Aorta (tissue), 5 donors: Measurements from ENCODE around the gene TUT4. TPM values are rescaled to one million over a fixed set of nuclear protein-coding genes. Genes with fewer than 3 reads are reported as not detected.

Experiments used
- ATAC-seq: fragments of 200-7000 bp; cut with Tn5 transposase; one replicate; pipeline ENCODE4 v1.9.1; 2022; ENCODE audit warnings: moderate library complexity; ENCODE audit not compliant: low FRiP score
- DNase-seq, 2 donors: peaks; one replicate each; pipeline ENCODE4 v3.0.0-alpha.2; 2020
- H3K27ac ChIP-seq, 2 donors: one replicate each; pipeline ENCODE4 v1.5.1; 2013; ENCODE audit warnings: low read length in 2 of 2, mild to moderate bottlenecking in 2 of 2, moderate library complexity in 2 of 2, control low read depth in 1 of 2, inconsistent platforms in 1 of 2, low read depth in 1 of 2
- H3K27me3 ChIP-seq, 2 donors: one replicate each; pipeline ENCODE4 v1.6.1; 2013; ENCODE audit warnings: control low read depth in 1 of 2, low read length in 1 of 2, mild to moderate bottlenecking in 1 of 2, moderate library complexity in 1 of 2; ENCODE audit not compliant: insufficient read depth in 2 of 2, control insufficient read depth in 1 of 2
- H3K36me3 ChIP-seq, 2 donors: one replicate each; pipeline ENCODE4 v1.6.1; 2013; ENCODE audit warnings: control low read depth in 1 of 2, low read length in 1 of 2, mild to moderate bottlenecking in 1 of 2; ENCODE audit not compliant: insufficient read depth in 2 of 2, control insufficient read depth in 1 of 2
- H3K4me1 ChIP-seq, 2 donors: one replicate each; pipeline ENCODE4 v1.6.1; 2013; ENCODE audit warnings: low read length in 2 of 2, control low read depth in 1 of 2, mild to moderate bottlenecking in 1 of 2, moderate library complexity in 1 of 2; ENCODE audit not compliant: insufficient read depth in 2 of 2, control insufficient read depth in 1 of 2
- H3K4me3 ChIP-seq, 2 donors: one replicate each; pipeline ENCODE4 v1.5.1; 2013; ENCODE audit warnings: low read length in 2 of 2, control low read depth in 1 of 2, mild to moderate bottlenecking in 1 of 2
- H3K9me3 ChIP-seq: one replicate; pipeline ENCODE4 v1.6.1; 2013; ENCODE audit warnings: mild to moderate bottlenecking, low read length; ENCODE audit not compliant: control insufficient read depth
- WGBS, 2 donors: extraction: QIAGEN DNeasy Blood & Tissue Kit; methylation state at CpG; one replicate each; pipeline ENCODE4 v1.1.7; 2013; 5-methylcytosine and 5-hydroxymethylcytosine counted together
- intact Hi-C, 2 donors: fragments of 100-400 bp; cut with DNase I; formaldehyde crosslinking; loops; one replicate each; pipeline versions ENCODE4 v1.14.2 to v1.15.0; 2022
- long read RNA-seq, 2 donors: library from polyadenylated mRNA; unstranded; transcript quantifications; one replicate each; pipeline ENCODE4 v2.0.0, GENCODE V29; 2020 to 2021
- polyA plus RNA-seq, 2 donors: library from polyadenylated mRNA; stranded (reverse); fragments of 200-250 nt; gene quantifications; one replicate each; pipeline ENCODE4 v1.2.3, GENCODE V29; 2013
- total RNA-seq, 2 donors: library from RNA; stranded (reverse); fragmentation: NEBNext Ultra II Directional; extraction: Animal tissue kit (Norgen Biotek cat#: 25700); gene quantifications; one replicate each; pipeline ENCODE4 v1.2.1, GENCODE V29; 2021
- donor health status: healthy with polysubstance abuse.
- donor health status: Bipolar disorder and iron deficiency.
- donor health status: DM: no; HTN: no; CAD: no.
- donor health status: DM: no; HTN: no; CAD: no.
- donor health status: DM: yes; HTN: yes; CAD: no.

Gene TUT4, protein sequence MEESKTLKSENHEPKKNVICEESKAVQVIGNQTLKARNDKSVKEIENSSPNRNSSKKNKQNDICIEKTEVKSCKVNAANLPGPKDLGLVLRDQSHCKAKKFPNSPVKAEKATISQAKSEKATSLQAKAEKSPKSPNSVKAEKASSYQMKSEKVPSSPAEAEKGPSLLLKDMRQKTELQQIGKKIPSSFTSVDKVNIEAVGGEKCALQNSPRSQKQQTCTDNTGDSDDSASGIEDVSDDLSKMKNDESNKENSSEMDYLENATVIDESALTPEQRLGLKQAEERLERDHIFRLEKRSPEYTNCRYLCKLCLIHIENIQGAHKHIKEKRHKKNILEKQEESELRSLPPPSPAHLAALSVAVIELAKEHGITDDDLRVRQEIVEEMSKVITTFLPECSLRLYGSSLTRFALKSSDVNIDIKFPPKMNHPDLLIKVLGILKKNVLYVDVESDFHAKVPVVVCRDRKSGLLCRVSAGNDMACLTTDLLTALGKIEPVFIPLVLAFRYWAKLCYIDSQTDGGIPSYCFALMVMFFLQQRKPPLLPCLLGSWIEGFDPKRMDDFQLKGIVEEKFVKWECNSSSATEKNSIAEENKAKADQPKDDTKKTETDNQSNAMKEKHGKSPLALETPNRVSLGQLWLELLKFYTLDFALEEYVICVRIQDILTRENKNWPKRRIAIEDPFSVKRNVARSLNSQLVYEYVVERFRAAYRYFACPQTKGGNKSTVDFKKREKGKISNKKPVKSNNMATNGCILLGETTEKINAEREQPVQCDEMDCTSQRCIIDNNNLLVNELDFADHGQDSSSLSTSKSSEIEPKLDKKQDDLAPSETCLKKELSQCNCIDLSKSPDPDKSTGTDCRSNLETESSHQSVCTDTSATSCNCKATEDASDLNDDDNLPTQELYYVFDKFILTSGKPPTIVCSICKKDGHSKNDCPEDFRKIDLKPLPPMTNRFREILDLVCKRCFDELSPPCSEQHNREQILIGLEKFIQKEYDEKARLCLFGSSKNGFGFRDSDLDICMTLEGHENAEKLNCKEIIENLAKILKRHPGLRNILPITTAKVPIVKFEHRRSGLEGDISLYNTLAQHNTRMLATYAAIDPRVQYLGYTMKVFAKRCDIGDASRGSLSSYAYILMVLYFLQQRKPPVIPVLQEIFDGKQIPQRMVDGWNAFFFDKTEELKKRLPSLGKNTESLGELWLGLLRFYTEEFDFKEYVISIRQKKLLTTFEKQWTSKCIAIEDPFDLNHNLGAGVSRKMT (N-terminal part only)
- total RNA-seq (10 to 100 TPM; 49.2 to 71.5 TPM), polyA plus RNA-seq (10 to 100 TPM in 1 of 2 donors, 1 to 10 TPM in 1; 6.3 to 21.4 TPM)
- long read RNA-seq, donor 1, partial matches to known transcripts: 10 of 30 reads
- long read RNA-seq, donor 1, other reads (novel, unspliced or antisense): 20 of 30 reads
- long read RNA-seq, donor 2, partial matches to known transcripts: 9 of 21 reads
- long read RNA-seq, donor 2, other reads (novel, unspliced or antisense): 12 of 21 reads

- WGBS, 2 donors: 1% methylated on average over 45 to 68 of the region's 68 CpGs
- peak within 1 kb of the TSS in 1 of 2 donors; percentile 39 for H3K27ac ChIP-seq
- H3K4me1 ChIP-seq: peaks cover 0 to 1% of the 10 kb centered on the region in 2 donors
- H3K4me3 ChIP-seq: peak within 1 kb of the TSS; percentile 74 to 95
- no peaks in the 10 kb centered on the region for H3K9me3 ChIP-seq
- H3K27me3 ChIP-seq: no peaks in the 10 kb centered on the region
- H3K36me3 ChIP-seq: no peaks in the 10 kb centered on the region
- DNase-seq: peak; percentile 82 to 92
- peak; percentile 89 for ATAC-seq
- intact Hi-C loops: loop anchor here in 1 of 2 donors (10.0 kb wide), 1 partner anchor 142 kb away; the partner anchor contains the start of gene COA7
Observed at GRCh38 chr1:52552505-52553361, at the start of gene TUT4. Gene TUT4 (minus strand): TSS chr1:52553092. CDS start chr1:52526280, 26,812 bp downstream.

DNA sequence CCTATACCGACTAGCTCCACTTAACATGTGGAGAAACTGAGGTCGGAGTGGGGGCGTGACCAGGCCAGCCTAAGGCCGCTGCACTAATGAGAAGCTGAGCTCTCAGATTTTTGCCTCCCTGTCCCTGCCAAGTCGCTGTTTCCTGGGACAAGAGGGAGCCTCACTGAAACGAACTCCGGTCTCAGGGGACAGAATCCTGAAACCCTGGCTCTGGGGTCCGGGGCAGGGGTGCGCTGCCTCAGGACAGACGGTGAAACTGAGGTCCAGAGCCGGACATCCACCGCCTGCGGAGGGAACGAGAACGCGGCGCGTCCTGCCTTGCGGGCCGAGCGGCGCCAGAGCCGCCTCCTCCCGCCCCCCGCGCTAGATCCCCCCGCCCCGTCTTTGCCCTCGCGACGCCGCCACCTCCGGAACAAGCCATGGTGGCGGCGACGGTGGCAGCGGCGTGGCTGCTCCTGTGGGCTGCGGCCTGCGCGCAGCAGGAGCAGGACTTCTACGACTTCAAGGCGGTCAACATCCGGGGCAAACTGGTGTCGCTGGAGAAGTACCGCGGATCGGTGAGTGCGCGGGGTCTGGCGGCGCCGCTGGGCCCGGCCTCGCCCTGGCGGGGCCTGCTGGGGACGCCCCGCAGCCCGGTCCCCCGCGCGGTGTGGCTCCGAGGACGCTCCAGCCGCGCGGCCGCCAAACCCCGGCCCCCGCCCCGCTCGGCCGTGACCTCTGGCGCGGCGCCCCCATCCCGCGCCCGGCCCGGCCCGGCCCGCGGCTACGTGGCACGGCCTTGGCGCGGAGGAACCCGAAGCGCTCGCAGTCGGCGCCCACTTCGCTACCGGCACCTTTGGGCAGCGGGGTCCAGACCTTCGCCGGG, 49.3 kb upstream of the TUT4 start, which contains the start of gene GPX7:
TSS of gene GPX7 (plus strand) at position 381 of the 865 bp plus-strand sequence. CDS start at position 420, 39 bp downstream.
- H3K4me3 ChIP-seq: peak within 1 kb of the TSS; percentile 44 to 53
- H3K4me1 ChIP-seq: peaks cover 0 to 7% of the 10 kb centered on the region in 2 donors
- H3K27ac ChIP-seq: peak within 1 kb of the TSS; percentile 32 to 77
- H3K36me3 ChIP-seq: no peaks in the 10 kb centered on the region
- intact Hi-C loops: no loop called here
- ATAC-seq: peak; percentile 60
- no peaks in the 10 kb centered on the region for H3K27me3 ChIP-seq
- H3K9me3 ChIP-seq: no peaks in the 10 kb centered on the region
- DNase-seq: peak; percentile 70 to 85
- WGBS, 2 donors: 0 to 1% methylated on average over 74 to 97 of the region's 97 CpGs

GRCh38 chr1:52601519-52601918, 48.6 kb upstream of the TUT4 start:
- no peak for ATAC-seq
- Histone ChIP-seq H3K36me3 (no peaks in the 10 kb centered on the region), H3K27me3 (no peaks in the 10 kb centered on the region), H3K9me3 (no peaks in the 10 kb centered on the region), H3K4me3 (no peak overlapping the region), H3K27ac (no peak overlapping the region), H3K4me1 (peaks cover 0 to 7% of the 10 kb centered on the region in 2 donors)
- intact Hi-C loops: no loop called here
- no peak for DNase-seq
- WGBS, 2 donors: 54 to 64% methylated on average over 3 of the region's 3 CpGs

GRCh38 chr1:52600533-52601179, 47.8 kb upstream of the TUT4 start:
- intact Hi-C loops: no loop called here
- Histone ChIP-seq H3K27me3 (no peaks in the 10 kb centered on the region), H3K27ac (no peak overlapping the region), H3K4me1 (peaks cover 0 to 7% of the 10 kb centered on the region in 2 donors), H3K9me3 (no peaks in the 10 kb centered on the region), H3K36me3 (no peaks in the 10 kb centered on the region), H3K4me3 (no peak overlapping the region)
- ATAC-seq (no peak), DNase-seq (no peak)
- WGBS, 2 donors: 97 to 98% methylated on average over 8 of the region's 8 CpGs

DNA sequence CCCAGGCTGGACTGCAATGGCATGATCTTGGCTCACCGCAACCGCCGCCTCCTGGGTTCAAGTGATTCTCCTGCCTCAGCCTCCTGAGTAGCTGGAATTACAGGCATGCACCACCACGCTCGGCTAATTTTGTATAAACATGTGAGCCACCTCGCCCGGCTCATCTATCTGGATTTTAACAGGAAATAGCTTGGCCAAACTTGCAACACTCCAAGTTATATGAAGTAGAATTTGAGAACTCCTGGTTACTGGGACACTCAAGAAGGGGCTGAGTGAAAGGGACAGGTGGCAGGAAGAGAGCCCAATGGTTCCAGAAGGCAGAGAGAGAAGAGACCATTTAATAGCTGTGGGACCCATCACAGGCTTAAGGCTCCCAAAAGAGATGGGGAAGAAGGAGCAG, 46.3 kb upstream of the TUT4 start:
- Histone ChIP-seq H3K27ac (no peak overlapping the region), H3K27me3 (peaks cover 0 to 2% of the 10 kb centered on the region in 2 donors), H3K36me3 (no peaks in the 10 kb centered on the region), H3K9me3 (no peaks in the 10 kb centered on the region), H3K4me3 (no peak overlapping the region), H3K4me1 (peaks cover 0 to 7% of the 10 kb centered on the region in 2 donors)
- intact Hi-C loops: no loop called here
- 92 to 93% methylated on average over 7 of the region's 7 CpGs for WGBS, 2 donors
- no peak for DNase-seq
- no peak for ATAC-seq

- Histone ChIP-seq H3K4me1 (peaks cover 0 to 3% of the 10 kb centered on the region in 2 donors), H3K27me3 (peaks cover 0 to 2% of the 10 kb centered on the region in 2 donors), H3K4me3 (no peak overlapping the region), H3K9me3 (no peaks in the 10 kb centered on the region), H3K36me3 (no peaks in the 10 kb centered on the region), H3K27ac (no peak overlapping the region)
- ATAC-seq: no peak
- 96 to 98% methylated on average over 7 of the region's 7 CpGs for WGBS, 2 donors
- no peak for DNase-seq
- intact Hi-C loops: no loop called here
Observed at GRCh38 chr1:52598729-52599128, 45.8 kb upstream of the TUT4 start.
